Prostate gland (tissue), 2 donors: ENCODE measurements around the gene ORC3.

Experiments
- CTCF ChIP-seq, 4 experiments: fragments of 200-600 bp in 2 of 4; fragments of 450-650 bp in 2 of 4; sonication (generic) in 2 of 4; IDR thresholded peaks; 1 replicate in 3 of 4; 2 replicates in 1 of 4; pipeline ENCODE4 v1.5.1; 2016 to 2019; ENCODE audit warnings: antibody characterized with exemption in 4 of 4, mild to moderate bottlenecking in 2 of 4, moderate library complexity in 2 of 4
- POLR2A ChIP-seq: fragments of 450-650 bp; IDR thresholded peaks from one replicate; pipeline ENCODE4 v1.6.1; 2016; ENCODE audit warnings: antibody characterized with exemption, mild to moderate bottlenecking
- POLR2AphosphoS5 ChIP-seq: sonication (generic); formaldehyde crosslinking; IDR thresholded peaks from one replicate; pipeline ENCODE4 v1.6.1; 2017; ENCODE audit warnings: antibody characterized with exemption

- TF ChIP-seq POLR2A (no peak), CTCF (IDR thresholded peaks at IDR 0.05) (no peak), POLR2AphosphoS5 (no peak)
These were observed 77.1 kb downstream of the ORC3 start for GRCh38 chr6:87667032-87667431.
